Measurements from ENCODE around the gene CYP4A22.
A peak's percentile ranks its signal among the peaks of the same experiment; 100 is the strongest.

CYP4A22 gene

DNA sequence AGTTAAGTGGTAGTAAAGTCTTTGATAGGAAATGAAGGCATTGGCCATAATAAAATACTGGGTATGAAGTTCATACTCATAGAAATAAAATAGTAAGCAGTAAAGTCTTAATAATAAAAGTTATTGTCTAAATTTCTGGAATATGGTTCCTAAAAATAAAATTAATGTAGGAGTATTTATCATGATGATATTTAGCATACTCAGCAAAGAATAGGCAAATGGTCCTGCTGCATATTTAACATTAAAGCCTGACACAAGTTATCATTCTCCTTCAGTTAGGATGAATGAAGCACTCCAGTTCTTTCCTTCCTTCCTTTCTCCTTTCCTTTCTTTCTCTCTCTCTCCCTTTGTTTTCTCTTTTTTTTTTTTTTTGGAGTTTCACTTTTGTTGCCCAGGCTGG, 27.3 kb downstream of the CYP4A22 start:
- Histone ChIP-seq H3K9me3 (no peaks in the 10 kb centered on the region), H3K27me3 (no peaks in the 10 kb centered on the region), H3K4me3 (ENCODE audit: low read depth, low read length) (no peak overlapping the region), H3K36me3 (no peaks in the 10 kb centered on the region), H3K4me1 (no peaks in the 10 kb centered on the region)
- TF ChIP-seq CTCF (IDR thresholded peaks at IDR 0.05; ENCODE audit: low read depth, low read length) = no peak
- DNase-seq = no peak

- Histone ChIP-seq H3K27me3 (no peaks in the 10 kb centered on the region), H3K4me3 (ENCODE audit: low read depth, low read length) (no peak overlapping the region), H3K36me3 (no peaks in the 10 kb centered on the region), H3K4me1 (no peaks in the 10 kb centered on the region), H3K9me3 (no peaks in the 10 kb centered on the region)
- TF ChIP-seq CTCF (IDR thresholded peaks at IDR 0.05; ENCODE audit: low read depth, low read length) = no peak
- no peak for DNase-seq
Observed at GRCh38 chr1:47172782-47173181, 35.5 kb downstream of the CYP4A22 start.

DNA sequence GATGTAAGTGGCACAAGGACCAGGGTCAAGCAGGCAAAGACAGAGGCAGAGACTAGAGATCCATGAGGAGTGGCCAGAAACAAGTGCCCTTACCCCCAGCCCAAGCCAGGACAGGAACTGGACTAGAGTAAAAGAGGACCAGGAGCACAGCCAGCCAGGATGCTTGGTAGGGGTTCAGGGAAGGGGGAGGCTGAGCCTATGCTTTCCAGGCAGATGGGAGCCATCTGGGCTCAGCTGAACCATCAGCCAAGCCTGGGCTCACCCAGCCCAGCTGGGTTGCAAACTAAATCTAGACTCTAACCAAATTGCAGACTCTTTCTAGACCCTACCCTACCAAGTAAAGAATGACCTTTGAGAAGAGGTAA, 37.4 kb downstream of the CYP4A22 start:
- Histone ChIP-seq H3K36me3 (no peaks in the 10 kb centered on the region), H3K4me3 (ENCODE audit: low read depth, low read length) (no peak overlapping the region), H3K27me3 (no peaks in the 10 kb centered on the region), H3K4me1 (no peaks in the 10 kb centered on the region), H3K9me3 (no peaks in the 10 kb centered on the region)
- no peak for DNase-seq
- no peak for TF ChIP-seq CTCF (IDR thresholded peaks at IDR 0.05; ENCODE audit: low read depth, low read length)

DNA sequence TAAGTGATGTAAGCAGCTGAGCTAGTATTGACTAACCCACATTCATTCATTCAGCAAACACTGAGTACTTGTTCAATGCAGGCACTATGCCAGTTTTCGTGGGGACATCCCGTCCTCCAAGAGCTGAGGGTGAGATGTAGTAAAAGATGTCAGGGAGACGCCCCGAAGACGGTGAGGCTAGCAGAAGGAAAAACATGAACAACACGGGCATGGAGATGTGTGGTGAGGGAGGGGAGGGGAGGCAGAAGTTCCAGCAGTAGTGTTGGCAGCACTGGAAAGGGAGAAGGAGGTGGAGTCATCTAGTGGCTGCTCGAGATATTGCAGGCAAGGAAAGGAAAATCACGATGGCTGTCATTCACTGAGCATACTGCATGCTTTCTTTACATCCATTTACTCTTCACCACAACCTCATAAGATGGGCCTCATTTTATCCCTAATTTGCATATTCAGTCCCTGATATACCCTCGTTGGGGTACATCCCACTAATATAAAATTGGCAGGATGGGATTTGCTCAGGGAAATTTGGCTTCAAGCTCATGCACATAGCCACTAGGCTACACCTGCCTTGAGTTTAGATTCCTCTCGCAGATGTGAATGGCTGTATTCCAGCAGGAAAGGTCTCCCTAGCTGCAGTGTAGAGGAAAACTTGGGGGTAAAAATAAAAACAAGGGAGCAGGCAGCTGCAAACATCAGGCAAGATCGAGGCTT, 38.1 kb downstream of the CYP4A22 start:
- H3K9me3 ChIP-seq = no peaks in the 10 kb centered on the region
- peak; percentile 36 for DNase-seq
- H3K36me3 ChIP-seq = no peaks in the 10 kb centered on the region
- no peaks in the 10 kb centered on the region for H3K27me3 ChIP-seq
- no peaks in the 10 kb centered on the region for H3K4me1 ChIP-seq
- peak; percentile 84 for TF ChIP-seq CTCF (IDR thresholded peaks at IDR 0.05; ENCODE audit: low read depth, low read length)
- H3K4me3 ChIP-seq (ENCODE audit: low read depth, low read length) = no peak overlapping the region

DNA sequence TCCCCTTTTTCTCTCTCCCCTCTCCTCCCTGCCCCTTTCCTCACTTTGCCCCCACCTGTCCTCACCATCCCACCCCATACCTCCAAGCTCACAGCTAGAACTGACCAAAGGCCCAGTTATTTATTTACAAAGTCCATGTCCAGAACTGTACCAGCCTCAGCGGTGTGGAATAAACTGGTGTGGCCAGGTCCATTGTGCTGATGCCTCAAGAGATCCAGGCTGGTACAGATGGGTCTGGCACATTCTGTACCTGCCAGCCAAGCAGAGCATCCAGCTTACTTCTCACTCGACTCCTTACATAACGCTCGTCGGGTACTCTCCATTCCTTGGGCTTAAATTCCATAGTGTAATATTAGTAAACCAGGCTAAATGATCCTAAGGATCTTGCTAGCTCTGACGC, 40.8 kb downstream of the CYP4A22 start:
- Histone ChIP-seq H3K27me3 (no peaks in the 10 kb centered on the region), H3K9me3 (no peaks in the 10 kb centered on the region), H3K4me1 (no peaks in the 10 kb centered on the region), H3K4me3 (ENCODE audit: low read depth, low read length) (no peak overlapping the region), H3K36me3 (no peaks in the 10 kb centered on the region)
- TF ChIP-seq CTCF (IDR thresholded peaks at IDR 0.05; ENCODE audit: low read depth, low read length) = no peak
- no peak for DNase-seq

- no peak for DNase-seq
- Histone ChIP-seq H3K4me3 (ENCODE audit: low read depth, low read length) (no peak overlapping the region), H3K9me3 (no peaks in the 10 kb centered on the region), H3K27me3 (no peaks in the 10 kb centered on the region), H3K4me1 (no peaks in the 10 kb centered on the region), H3K36me3 (no peaks in the 10 kb centered on the region)
- no peak for TF ChIP-seq CTCF (IDR thresholded peaks at IDR 0.05; ENCODE audit: low read depth, low read length)
Observed at GRCh38 chr1:47178654-47179016, 41.4 kb downstream of the CYP4A22 start.

Measured in BE2C (cell line).